CD14-positive monocyte (primary cell): ENCODE measurements around the gene CARM1. TPM values are rescaled to one million over a fixed set of nuclear protein-coding genes. Genes with fewer than 3 reads are reported as not detected.

ENCODE experiments used
- DNase-seq, 3 donors: peaks; one replicate each; pipeline ENCODE4 v3.0.0-alpha.2; 2011 to 2022
- H2AFZ ChIP-seq: 2 replicates; pipeline ENCODE4 v1.6.0; 2012; ENCODE audit warnings: mild to moderate bottlenecking, low read depth, low read length, inconsistent platforms; ENCODE audit not compliant: insufficient read depth, poor library complexity, severe bottlenecking
- H3K27ac ChIP-seq, 2 donors: 1 replicate in 1 of 2; 2 replicates in 1 of 2; pipeline ENCODE4 v1.5.1; 2012 to 2013; ENCODE audit warnings: low read length in 2 of 2, control low read depth in 1 of 2, inconsistent platforms in 1 of 2, low read depth in 1 of 2, mild to moderate bottlenecking in 1 of 2
- H3K27me3 ChIP-seq, 2 donors: one replicate each; pipeline versions ENCODE4 v1.6.0 to v1.6.1; 2011 to 2013; ENCODE audit warnings: low read length in 2 of 2; ENCODE audit not compliant: control insufficient read depth in 2 of 2, insufficient read depth in 2 of 2
- H3K36me3 ChIP-seq, 2 donors: replicated peaks in 1 of 2; 1 replicate in 1 of 2; 2 replicates in 1 of 2; pipeline versions ENCODE4 v1.5.1 to v1.6.1; 2012 to 2013; ENCODE audit warnings: low read length in 2 of 2, control low read depth in 1 of 2, inconsistent platforms in 1 of 2, mild to moderate bottlenecking in 1 of 2; ENCODE audit not compliant: insufficient read depth in 2 of 2, control insufficient read depth in 1 of 2
- H3K4me1 ChIP-seq, 2 donors: 1 replicate in 1 of 2; 2 replicates in 1 of 2; pipeline versions ENCODE4 v1.5.1 to v1.6.1; 2012 to 2013; ENCODE audit warnings: low read length in 2 of 2, control low read depth in 1 of 2, inconsistent platforms in 1 of 2, mild to moderate bottlenecking in 1 of 2, moderate library complexity in 1 of 2; ENCODE audit not compliant: insufficient read depth in 2 of 2, control insufficient read depth in 1 of 2
- H3K4me2 ChIP-seq: replicated peaks from 2 replicates; pipeline ENCODE3; 2012; ENCODE audit warnings: low read length, moderate library complexity, mild to moderate bottlenecking; ENCODE audit not compliant: poor library complexity, severe bottlenecking; ENCODE audit errors: extremely low read depth
- H3K4me3 ChIP-seq, 3 experiments: fragments of 200-600 bp in 1 of 3; sonication (generic) in 1 of 3; replicated peaks in 1 of 3; 1 replicate in 2 of 3; 2 replicates in 1 of 3; pipeline ENCODE4 v1.5.1; 2011 to 2013; ENCODE audit warnings: low read length in 3 of 3, mild to moderate bottlenecking in 3 of 3, control low read depth in 2 of 3, low read depth in 2 of 3, inconsistent platforms in 1 of 3, moderate library complexity in 1 of 3
- H3K79me2 ChIP-seq: 2 replicates; pipeline ENCODE4 v1.6.0; 2012; ENCODE audit warnings: mild to moderate bottlenecking, control low read depth, inconsistent platforms, low read length, moderate library complexity; ENCODE audit not compliant: insufficient read depth
- H3K9ac ChIP-seq: 2 replicates; pipeline ENCODE4 v1.6.0; 2017; ENCODE audit warnings: low read length, mild to moderate bottlenecking; ENCODE audit not compliant: insufficient read depth, poor library complexity, severe bottlenecking
- H3K9me3 ChIP-seq, 2 donors: replicated peaks in 1 of 2; 1 replicate in 1 of 2; 2 replicates in 1 of 2; pipeline versions ENCODE4 v1.5.1 to v1.6.1; 2012 to 2013; ENCODE audit warnings: low read length in 2 of 2, control low read depth in 1 of 2; ENCODE audit not compliant: control insufficient read depth in 1 of 2, insufficient read depth in 1 of 2
- H4K20me1 ChIP-seq: 2 replicates; pipeline ENCODE4 v1.6.0; 2012; ENCODE audit warnings: mild to moderate bottlenecking, low read length, control low read depth, moderate library complexity; ENCODE audit not compliant: insufficient read depth
- H3K27ac Mint-ChIP-seq, 7 donors: one replicate each; pipeline ENCODE4 v1.8.0; 2020; ENCODE audit warnings: mild to moderate bottlenecking in 7 of 7, mixed read lengths in 7 of 7, moderate library complexity in 6 of 7, inconsistent platforms in 2 of 7
- H3K27me3 Mint-ChIP-seq, 3 donors: one replicate each; pipeline ENCODE4 v1.8.0; 2021 to 2022; ENCODE audit warnings: low read depth in 3 of 3, mild to moderate bottlenecking in 3 of 3, mixed read lengths in 3 of 3, moderate library complexity in 3 of 3, inconsistent platforms in 1 of 3
- H3K36me3 Mint-ChIP-seq, 2 donors: one replicate each; pipeline ENCODE4 v1.8.0; 2020; ENCODE audit warnings: mixed read lengths in 2 of 2, inconsistent platforms in 1 of 2, mild to moderate bottlenecking in 1 of 2
- H3K4me1 Mint-ChIP-seq: one replicate; pipeline ENCODE4 v1.8.0; 2020; ENCODE audit warnings: mild to moderate bottlenecking, mixed read lengths
- H3K4me3 Mint-ChIP-seq, 2 donors: one replicate each; pipeline ENCODE4 v1.8.0; 2020; ENCODE audit warnings: mild to moderate bottlenecking in 2 of 2, mixed read lengths in 2 of 2, moderate library complexity in 1 of 2
- H3K9me3 Mint-ChIP-seq, 7 donors: one replicate each; pipeline ENCODE4 v1.8.0; 2020 to 2022; ENCODE audit warnings: mixed read lengths in 7 of 7, mild to moderate bottlenecking in 6 of 7, moderate library complexity in 6 of 7, inconsistent platforms in 2 of 7
- CTCF ChIP-seq: fragments of 200-600 bp; IDR thresholded peaks from one replicate; pipeline ENCODE4 v1.8.0; 2022; ENCODE audit warnings: antibody characterized with exemption, mild to moderate bottlenecking
- WGBS: methylation state at CpG from one replicate; pipeline ENCODE4 v1.1.5; 2013; ENCODE audit warnings: missing lambda C conversion rate; ENCODE audit not compliant: insufficient coverage; 5-methylcytosine and 5-hydroxymethylcytosine counted together
- intact Hi-C, 2 donors: fragments of 100-400 bp; cut with micrococcal nuclease; formaldehyde crosslinking; loops; one replicate each; pipeline versions ENCODE4 v1.15.0 to v1.15.1; 2023
- polyA plus RNA-seq, 3 donors: library from polyadenylated mRNA; depleted of rRNA in 1 of 3; unstranded in 2 of 3; stranded (reverse) in 1 of 3; fragments of 300-500 nt in 2 of 3; fragments of >200 nt in 1 of 3; fragmentation: Illumina TruSeq in 2 of 3; gene quantifications; 1 replicate in 2 of 3; 2 replicates in 1 of 3; pipeline ENCODE4 v1.2.3, GENCODE V29; 2012 to 2021

Gene CARM1
- polyA plus RNA-seq, 3 donors: 0.17 to 26.3 (median 0.29) TPM

GRCh38 chr19:10945264-10945663 lies 73.9 kb downstream of the CARM1 start:
- H3K27ac Mint-ChIP-seq: no peak overlapping the region
- 100% methylated on average over 2 of the region's 4 CpGs for WGBS
- Histone ChIP-seq H3K36me3 (no peaks in the 10 kb centered on the region), H3K27ac (no peak overlapping the region), H3K4me2 (no peak overlapping the region), H3K4me3 (no peak overlapping the region), H4K20me1 (no peaks in the 10 kb centered on the region), H3K4me1 (peaks cover 0 to 3% of the 10 kb centered on the region in 2 donors), H3K9me3 (no peaks in the 10 kb centered on the region), H3K79me2 (no peaks in the 10 kb centered on the region), H3K9ac (no peak overlapping the region), H2AFZ (no peak overlapping the region), H3K27me3 (no peaks in the 10 kb centered on the region)
- no peak for TF ChIP-seq CTCF
- H3K27me3 Mint-ChIP-seq: no peaks in the 10 kb centered on the region
- no peak overlapping the region for H3K4me3 Mint-ChIP-seq
- peaks cover 1% of the 10 kb centered on the region for H3K4me1 Mint-ChIP-seq
- H3K36me3 Mint-ChIP-seq: no peaks in the 10 kb centered on the region
- no peaks in the 10 kb centered on the region for H3K9me3 Mint-ChIP-seq
- intact Hi-C loops: loop anchor here in 1 of 2 donors (10.0 kb wide), 1 partner anchor 60 kb away; no protein-coding TSS in a partner anchor
- DNase-seq: no peak

GRCh38 chr19:10946958-10947657 lies 75.8 kb downstream of the CARM1 start:
- no peaks in the 10 kb centered on the region for H3K4me1 Mint-ChIP-seq
- 94% methylated on average over 6 of the region's 6 CpGs for WGBS
- no peak for TF ChIP-seq CTCF
- no peaks in the 10 kb centered on the region for H3K36me3 Mint-ChIP-seq
- no peak for DNase-seq
- H3K4me3 ChIP-seq: no peak overlapping the region
- peaks cover 0 to under 1% of the 10 kb centered on the region in 2 donors for H3K4me1 ChIP-seq
- H3K27ac Mint-ChIP-seq: no peak overlapping the region
- H3K4me2 ChIP-seq: no peak overlapping the region
- H2AFZ ChIP-seq: no peak overlapping the region
- no peaks in the 10 kb centered on the region for H3K27me3 Mint-ChIP-seq
- H3K9me3 ChIP-seq: no peaks in the 10 kb centered on the region
- H3K9me3 Mint-ChIP-seq: peaks cover 0 to 4% (median 0%) of the 10 kb centered on the region in 7 donors
- intact Hi-C loops: loop anchor here in 1 of 2 donors (10.0 kb wide), 1 partner anchor 58 kb away; no protein-coding TSS in a partner anchor
- H3K27ac ChIP-seq: no peak overlapping the region
- H3K79me2 ChIP-seq: no peaks in the 10 kb centered on the region
- no peak overlapping the region for H3K9ac ChIP-seq
- no peaks in the 10 kb centered on the region for H3K36me3 ChIP-seq
- H3K27me3 ChIP-seq: no peaks in the 10 kb centered on the region
- H3K4me3 Mint-ChIP-seq: no peak overlapping the region
- H4K20me1 ChIP-seq: no peaks in the 10 kb centered on the region
